SK-N-SH (cell line): ENCODE data around the gene DNAL4. TPM values are rescaled to one million over a fixed set of nuclear protein-coding genes. Genes with fewer than 3 reads are reported as not detected.

Experiments used
- CTCF ChIA-PET: fragments of 300-600, 350-600 bp; formaldehyde crosslinking; extraction: SDS; loops from one replicate; lab custom pipeline; 2021; lab: Yijun Ruan, JAX
- POLR2A ChIA-PET: fragments of 350-600 bp; sonication (Branson Sonifier 250); formaldehyde crosslinking; extraction: SDS; loops from one replicate; lab custom pipeline; 2020; ENCODE audit warnings: antibody characterized with exemption, inconsistent platforms; lab: Yijun Ruan, JAX
- DNase-seq: peaks from one replicate; pipeline ENCODE4 v3.0.0; 2012
- H2AFZ ChIP-seq: fragments of 200-600 bp; sonication (generic); 2 replicates; pipeline ENCODE4 v1.8.1; 2016; ENCODE audit warnings: antibody characterized with exemption, mild to moderate bottlenecking, low read depth
- H3F3A ChIP-seq: fragments of 200-600 bp; sonication (generic); replicated peaks from 2 replicates; pipeline ENCODE3; 2016; ENCODE audit warnings: antibody characterized with exemption, mild to moderate bottlenecking; ENCODE audit not compliant: insufficient read depth
- H3K27ac ChIP-seq, 2 experiments: fragments of 200-500 bp in 1 of 2; fragments of 200-600 bp in 1 of 2; sonication (Bioruptor generic) in 1 of 2; sonication (generic), shearing (Covaris generic) in 1 of 2; 2 replicates each; pipeline versions ENCODE4 v1.5.1 to v1.6.1; 2014 to 2016; ENCODE audit warnings: low read depth in 2 of 2, inconsistent platforms in 1 of 2, low read length in 1 of 2, mild to moderate bottlenecking in 1 of 2, mixed read lengths in 1 of 2
- H3K27me3 ChIP-seq: fragments of 200-600 bp; sonication (generic), shearing (Covaris generic); 2 replicates; pipeline ENCODE4 v1.6.1; 2016; ENCODE audit warnings: mixed run types; ENCODE audit not compliant: insufficient read depth
- H3K36me3 ChIP-seq, 2 experiments: fragments of 200-500 bp in 1 of 2; fragments of 200-600 bp in 1 of 2; sonication (Bioruptor generic) in 1 of 2; sonication (generic) in 1 of 2; replicated peaks in 1 of 2; 2 replicates each; pipeline versions ENCODE3 to v1.5.1; 2014 to 2016; ENCODE audit warnings: low read length in 1 of 2, mild to moderate bottlenecking in 1 of 2; ENCODE audit not compliant: insufficient read depth in 2 of 2, control insufficient read depth in 1 of 2
- H3K4me1 ChIP-seq, 2 experiments: fragments of 200-500 bp in 1 of 2; fragments of 200-600 bp in 1 of 2; sonication (Bioruptor generic) in 1 of 2; sonication (generic), shearing (Covaris generic) in 1 of 2; 2 replicates each; pipeline versions ENCODE4 v1.5.1 to v1.6.1; 2014 to 2016; ENCODE audit warnings: low read depth in 1 of 2, low read length in 1 of 2, mixed run types in 1 of 2; ENCODE audit not compliant: insufficient read depth in 2 of 2, control insufficient read depth in 1 of 2
- H3K4me2 ChIP-seq: fragments of 200-600 bp; sonication (generic), shearing (Covaris generic); 2 replicates; pipeline ENCODE4 v1.6.1; 2017; ENCODE audit warnings: mixed run types
- H3K4me3 ChIP-seq, 2 experiments: fragments of 200-500 bp in 1 of 2; fragments of 200-600 bp in 1 of 2; sonication (Bioruptor generic) in 1 of 2; sonication (generic), shearing (Covaris generic) in 1 of 2; 2 replicates each; pipeline versions ENCODE4 v1.5.1 to v1.8.1; 2014 to 2016; ENCODE audit warnings: low read depth in 2 of 2, inconsistent platforms in 1 of 2, low read length in 1 of 2, mild to moderate bottlenecking in 1 of 2, mixed read lengths in 1 of 2, moderate library complexity in 1 of 2
- H3K79me2 ChIP-seq: fragments of 200-600 bp; sonication (generic); 2 replicates; pipeline ENCODE4 v1.8.1; 2017; ENCODE audit warnings: mild to moderate bottlenecking; ENCODE audit not compliant: insufficient read depth
- H3K9ac ChIP-seq: fragments of 200-600 bp; sonication (generic); 2 replicates; pipeline ENCODE4 v1.6.1; 2017; ENCODE audit warnings: mixed run types
- H3K9me2 ChIP-seq: fragments of 200-600 bp; sonication (generic); 2 replicates; pipeline ENCODE4 v1.6.1; 2017; ENCODE audit warnings: mixed run types
- H3K9me3 ChIP-seq: fragments of 200-600 bp; sonication (generic); 2 replicates; pipeline ENCODE4 v1.6.1; 2017; ENCODE audit warnings: mixed run types, mild to moderate bottlenecking, moderate library complexity
- H4K20me1 ChIP-seq: fragments of 200-600 bp; sonication (generic); 2 replicates; pipeline ENCODE4 v1.6.1; 2017; ENCODE audit warnings: mild to moderate bottlenecking, mixed run types; ENCODE audit not compliant: insufficient read depth
- CHD2 ChIP-seq: fragments of 150-350 bp; IDR thresholded peaks from 2 replicates; pipeline ENCODE4 v1.6.1; 2018; ENCODE audit warnings: low read length; ENCODE audit not compliant: partially characterized antibody
- CTCF ChIP-seq: fragments of 200-600 bp; sonication (generic); IDR thresholded peaks from 2 replicates; pipeline ENCODE4 v1.6.1; 2017; ENCODE audit warnings: antibody characterized with exemption, mild to moderate bottlenecking, moderate library complexity
- ELF1 ChIP-seq: IDR thresholded peaks from 2 replicates; pipeline ENCODE4 v1.4.0; 2012
- EP300 ChIP-seq, 2 experiments: IDR thresholded peaks; 2 replicates each; pipeline versions ENCODE4 v1.4.0 to v1.6.1; 2012; ENCODE audit warnings: borderline replicate concordance in 1 of 2, low read depth in 1 of 2, low read length in 1 of 2
- EZH2phosphoT487 ChIP-seq: fragments of 200-600 bp; sonication (generic); IDR thresholded peaks from 2 replicates; pipeline ENCODE4 v1.6.1; 2017; ENCODE audit warnings: low read depth, mixed run types, mild to moderate bottlenecking, antibody characterized with exemption, moderate library complexity, borderline replicate concordance
- FOXJ3 ChIP-seq: sonication (generic); formaldehyde crosslinking; IDR thresholded peaks from 2 replicates; pipeline ENCODE4 v1.5.1; 2020; ENCODE audit warnings: mild to moderate bottlenecking, missing genetic modification reagents
- GABPA ChIP-seq: IDR thresholded peaks from 2 replicates; pipeline ENCODE4 v1.4.0; 2012; ENCODE audit warnings: low read depth, mild to moderate bottlenecking
- IRF3 ChIP-seq: fragments of 150-350 bp; IDR thresholded peaks from 2 replicates; pipeline ENCODE4 v1.6.1; 2016; ENCODE audit warnings: mild to moderate bottlenecking, low read depth, low read length
- JUND ChIP-seq: IDR thresholded peaks from 2 replicates; pipeline ENCODE4 v1.4.0; 2012
- NRF1 ChIP-seq: IDR thresholded peaks from 2 replicates; pipeline ENCODE4 v1.6.1; 2012; ENCODE audit warnings: low read depth, mild to moderate bottlenecking, low read length
- PBX3 ChIP-seq: IDR thresholded peaks from 2 replicates; pipeline ENCODE4; 2012
- RCOR1 ChIP-seq: fragments of 150-350 bp; IDR thresholded peaks from 2 replicates; pipeline ENCODE4 v1.6.1; 2017; ENCODE audit warnings: antibody characterized with exemption, low read length
- REST ChIP-seq: IDR thresholded peaks from 2 replicates; pipeline ENCODE4 v1.6.1; 2012; ENCODE audit warnings: mild to moderate bottlenecking, low read depth, low read length, moderate library complexity
- SMC3 ChIP-seq: IDR thresholded peaks from 2 replicates; pipeline ENCODE4 v1.6.1; 2012; ENCODE audit warnings: low read depth, low read length, improper control_type of control experiment
- TAF1 ChIP-seq: IDR thresholded peaks from 2 replicates; pipeline ENCODE4 v1.6.1; 2012; ENCODE audit warnings: low read depth, mild to moderate bottlenecking, low read length, moderate library complexity, borderline replicate concordance
- TEAD4 ChIP-seq: IDR thresholded peaks from 2 replicates; pipeline ENCODE4 v1.4.0; 2012; ENCODE audit warnings: mild to moderate bottlenecking, borderline replicate concordance; ENCODE audit not compliant: insufficient read depth
- USF1 ChIP-seq: IDR thresholded peaks from 2 replicates; pipeline ENCODE4 v1.4.0; 2012; ENCODE audit warnings: low read depth, borderline replicate concordance
- WGBS: methylation state at CpG from one replicate; pipeline ENCODE4 v1.1.6; 2017; ENCODE audit warnings: low lambda C conversion rate; 5-methylcytosine and 5-hydroxymethylcytosine counted together
- polyA plus RNA-seq, 3 experiments: library from polyadenylated mRNA; depleted of rRNA; stranded (reverse); fragments of >200 nt; gene quantifications; 2 replicates each; pipeline ENCODE4 v1.2.3, GENCODE V29; 2012

Gene DNAL4
- polyA plus RNA-seq, 1 of the 3 experiments (the other 2 are of a cell fraction), result 15.1 TPM

GRCh38 chr22:38775656-38776055 lies 18.3 kb downstream of the DNAL4 start:
- H3K9me2 ChIP-seq, result no peaks in the 10 kb centered on the region
- TF ChIP-seq EZH2phosphoT487 (no peak), GABPA (no peak), TEAD4 (no peak), ELF1 (no peak), PBX3 (no peak), NRF1 (no peak), TAF1 (no peak), IRF3 (no peak), SMC3 (no peak), EP300 (IDR thresholded peaks at IDR 0.05; ENCODE audit: borderline replicate concordance in 1 of 2, low read depth in 1 of 2, low read length in 1 of 2) (no peak), REST (no peak), CTCF (no peak), CHD2 (no peak), USF1 (no peak), JUND (no peak), FOXJ3 (CRISPR knock-in tag) (no peak), RCOR1 (no peak)
- TF ChIP-seq, all 33 proteins: peak for 0
- ChIA-PET POLR2A (no interaction called here), CTCF (interaction anchor here (0.9 kb wide), 1 partner anchor 9 kb away, joined by 3 read pairs; no protein-coding TSS in a partner anchor)
- H4K20me1 ChIP-seq, result no peaks in the 10 kb centered on the region
- H3K4me3 ChIP-seq, result no peak overlapping the region
- WGBS, result 100% methylated on average over 1 of the region's 13 CpGs
- no peak overlapping the region for H3K9ac ChIP-seq
- H3K36me3 ChIP-seq, result no peaks in the 10 kb centered on the region
- no peak overlapping the region for H3K27ac ChIP-seq
- H3K9me3 ChIP-seq, result no peaks in the 10 kb centered on the region
- H2AFZ ChIP-seq, result no peak overlapping the region
- H3F3A ChIP-seq, result no peaks in the 10 kb centered on the region
- no peak overlapping the region for H3K4me2 ChIP-seq
- no peaks in the 10 kb centered on the region for H3K79me2 ChIP-seq
- no peaks in the 10 kb centered on the region for H3K4me1 ChIP-seq
- DNase-seq, result no peak
- H3K27me3 ChIP-seq, result no peaks in the 10 kb centered on the region
